Measurements from ENCODE around the gene ARL4A. TPM values are rescaled to one million over a fixed set of nuclear protein-coding genes. Genes with fewer than 3 reads are reported as not detected.

Gene ARL4A, protein sequence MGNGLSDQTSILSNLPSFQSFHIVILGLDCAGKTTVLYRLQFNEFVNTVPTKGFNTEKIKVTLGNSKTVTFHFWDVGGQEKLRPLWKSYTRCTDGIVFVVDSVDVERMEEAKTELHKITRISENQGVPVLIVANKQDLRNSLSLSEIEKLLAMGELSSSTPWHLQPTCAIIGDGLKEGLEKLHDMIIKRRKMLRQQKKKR
- 57.5 to 63.5 TPM (median 58.7 TPM) in 5 replicates for total RNA-seq (2022; extraction: Qiagen RNA extraction)

GRCh38 chr7:12686891-12687717 is at the start of gene ARL4A:
Gene ARL4A (plus strand): TSS chr7:12687633. CDS start chr7:12688255, 622 bp downstream.

Other genes starting within 250 kb of the ARL4A start
- gene SCIN, start 116.9 kb upstream of the ARL4A start, total RNA-seq (2022; extraction: Qiagen RNA extraction): 0.31 to 0.43 TPM (median 0.39 TPM) in 5 replicates